HCT116 (cell line): Measurements from ENCODE around the gene SNAP29. TPM values are rescaled to one million over a fixed set of nuclear protein-coding genes. Genes with fewer than 3 reads are reported as not detected.
A peak's percentile ranks its signal among the peaks of the same experiment; 100 is the strongest.

Experiments used
- ATAC-seq: fragments of 200-7000 bp; cut with Tn5 transposase; 2 replicates; pipeline ENCODE4 v1.9.1; 2020; ENCODE audit warnings: mild to moderate bottlenecking, moderate library complexity
- BruUV-seq: library from RNA; stranded (reverse); fragments of 400-500 nt; replicated peaks from 2 replicates; lab custom pipeline; 2021; lab: Mats Ljungman, UMichigan
- CTCF ChIA-PET: fragments of 300-600 bp; sonication (Branson Sonifier 250); formaldehyde crosslinking; loops from one replicate; lab custom pipeline; 2021; ENCODE audit warnings: antibody characterized with exemption; lab: Charles Lee
- POLR2A ChIA-PET: fragments of 300-600, 350-600 bp; sonication (Branson Sonifier 250); formaldehyde crosslinking; loops from one replicate; lab custom pipeline; 2021; ENCODE audit warnings: antibody characterized with exemption; lab: Charles Lee
- RAD21 ChIA-PET, 2 experiments: fragments of 300-600 bp; sonication (Branson Sonifier 250); formaldehyde crosslinking; loops; one replicate each; lab custom pipeline; 2023; ENCODE audit warnings: low total read pairs in 2 of 2; ENCODE audit not compliant: uncharacterized antibody in 2 of 2, unreplicated experiment in 2 of 2, low non-redundant PET in 1 of 2; lab: Charles Lee
- DNase-seq: peaks from one replicate; pipeline ENCODE4 v3.0.0-alpha.2; 2010; ENCODE audit warnings: low read depth, low spot score
- H2AFZ ChIP-seq: fragments of 200-600 bp; shearing (Covaris generic), sonication (generic); 2 replicates; pipeline ENCODE4 v1.6.1; 2017; ENCODE audit warnings: low read depth, mixed run types, mixed read lengths, antibody characterized with exemption, low read length; ENCODE audit not compliant: poor library complexity, severe bottlenecking
- H3K27ac ChIP-seq: 2 replicates; pipeline ENCODE4 v1.5.1; 2012; ENCODE audit warnings: low read depth, low read length
- H3K27me3 ChIP-seq: fragments of 200-600 bp; sonication (generic); 2 replicates; pipeline ENCODE4 v1.6.1; 2016; ENCODE audit warnings: mixed run types, low read length, mixed read lengths; ENCODE audit not compliant: insufficient read depth
- H3K36me3 ChIP-seq, 2 experiments: fragments of 200-500 bp in 1 of 2; fragments of 200-600 bp in 1 of 2; sonication (Bioruptor generic) in 1 of 2; sonication (generic) in 1 of 2; 2 replicates each; pipeline versions ENCODE4 v1.5.1 to v1.6.1; 2014 to 2016; ENCODE audit warnings: low read length in 2 of 2, inconsistent platforms in 1 of 2, mixed read lengths in 1 of 2, mixed run types in 1 of 2; ENCODE audit not compliant: insufficient read depth in 2 of 2, control insufficient read depth in 1 of 2
- H3K4me1 ChIP-seq, 2 experiments: fragments of 200-600 bp in 1 of 2; sonication (generic) in 1 of 2; 2 replicates each; pipeline versions ENCODE4 v1.5.1 to v1.6.1; 2012 to 2017; ENCODE audit warnings: low read length in 2 of 2, inconsistent platforms in 1 of 2, mild to moderate bottlenecking in 1 of 2, mixed read lengths in 1 of 2, mixed run types in 1 of 2, moderate library complexity in 1 of 2; ENCODE audit not compliant: insufficient read depth in 2 of 2, control insufficient read depth in 1 of 2
- H3K4me2 ChIP-seq: fragments of 200-600 bp; sonication (generic); 2 replicates; pipeline ENCODE4 v1.6.1; 2017; ENCODE audit warnings: mixed run types, low read length, mixed read lengths
- H3K4me3 ChIP-seq, 2 experiments: fragments of 200-600 bp in 1 of 2; sonication (generic) in 1 of 2; replicated peaks in 1 of 2; 2 replicates each; pipeline ENCODE4 v1.5.1; 2011 to 2016; ENCODE audit warnings: low read length in 2 of 2, control low read depth in 1 of 2, low read depth in 1 of 2, mild to moderate bottlenecking in 1 of 2, mixed read lengths in 1 of 2, mixed run types in 1 of 2
- H3K79me2 ChIP-seq: fragments of 200-600 bp; sonication (generic); 2 replicates; pipeline ENCODE4 v1.6.1; 2017; ENCODE audit warnings: mild to moderate bottlenecking, mixed run types, low read length, moderate library complexity, mixed read lengths; ENCODE audit not compliant: insufficient read depth
- H3K9ac ChIP-seq: fragments of 200-600 bp; sonication (generic); 2 replicates; pipeline ENCODE4 v1.6.1; 2016; ENCODE audit warnings: low read length, mixed read lengths
- H3K9me2 ChIP-seq: fragments of 200-600 bp; sonication (generic), shearing (Covaris generic); 2 replicates; pipeline ENCODE4 v1.6.1; 2017; ENCODE audit warnings: mixed run types, mild to moderate bottlenecking, moderate library complexity; ENCODE audit not compliant: insufficient read depth
- H3K9me3 ChIP-seq, 2 experiments: fragments of 200-500 bp in 1 of 2; fragments of 200-600 bp in 1 of 2; sonication (Bioruptor generic) in 1 of 2; sonication (generic) in 1 of 2; 2 replicates each; pipeline ENCODE4 v1.6.1; 2014 to 2017; ENCODE audit warnings: low read length in 2 of 2, mixed read lengths in 2 of 2, inconsistent platforms in 1 of 2, low read depth in 1 of 2, mild to moderate bottlenecking in 1 of 2, mixed run types in 1 of 2, moderate library complexity in 1 of 2; ENCODE audit not compliant: control insufficient read depth in 1 of 2, insufficient read depth in 1 of 2
- H4K20me1 ChIP-seq: fragments of 200-600 bp; sonication (generic), shearing (Covaris generic); 2 replicates; pipeline ENCODE4 v1.6.1; 2017; ENCODE audit warnings: mixed run types, mild to moderate bottlenecking, moderate library complexity; ENCODE audit not compliant: insufficient read depth
- CBX3 ChIP-seq: IDR thresholded peaks from 2 replicates; pipeline ENCODE4 v1.6.1; 2012; ENCODE audit warnings: low read depth
- ELF1 ChIP-seq: IDR thresholded peaks from 2 replicates; pipeline ENCODE4 v1.6.1; 2012; ENCODE audit warnings: low read depth, borderline replicate concordance
- EZH2phosphoT487 ChIP-seq: fragments of 200-600 bp; IDR thresholded peaks from 2 replicates; pipeline ENCODE4 v1.6.1; 2018; ENCODE audit warnings: antibody characterized with exemption, borderline replicate concordance
- JUND ChIP-seq: IDR thresholded peaks from 2 replicates; pipeline ENCODE4 v1.6.1; 2012
- POLR2A ChIP-seq: IDR thresholded peaks from 2 replicates; pipeline ENCODE4 v1.7.0; 2011; ENCODE audit warnings: borderline replicate concordance; ENCODE audit not compliant: insufficient read depth, insufficient read length; ENCODE audit errors: extremely low read depth
- POLR2AphosphoS5 ChIP-seq: IDR thresholded peaks from 2 replicates; pipeline ENCODE4 v1.6.1; 2011; ENCODE audit warnings: mild to moderate bottlenecking, low read depth, low read length, moderate library complexity
- RAD21 ChIP-seq: IDR thresholded peaks from 2 replicates; pipeline ENCODE4 v1.6.1; 2012; ENCODE audit warnings: low read depth, mild to moderate bottlenecking
- SP1 ChIP-seq: IDR thresholded peaks from 2 replicates; pipeline ENCODE4 v1.6.1; 2012; ENCODE audit warnings: low read depth
- SRF ChIP-seq: IDR thresholded peaks from 2 replicates; pipeline ENCODE4 v1.6.1; 2012; ENCODE audit warnings: low read depth
- TCF7L2 ChIP-seq: IDR thresholded peaks from 2 replicates; pipeline ENCODE4 v1.7.0; 2011; ENCODE audit warnings: borderline replicate concordance, inconsistent platforms; ENCODE audit not compliant: insufficient read depth, insufficient read length; ENCODE audit errors: extremely low read depth
- ZNF274 ChIP-seq: fragments of 200-500 bp; sonication (Bioruptor generic); IDR thresholded peaks from 2 replicates; pipeline ENCODE4 v1.6.1; 2014; ENCODE audit warnings: mild to moderate bottlenecking, low read depth, low read length, inconsistent platforms
- intact Hi-C: fragments of 100-400 bp; cut with micrococcal nuclease; formaldehyde crosslinking; loops from 2 replicates; pipeline ENCODE4 v1.10.0; 2022
- total RNA-seq: library from RNA; stranded (reverse); gene quantifications from one replicate; pipeline ENCODE4 v1.2.1, GENCODE V29; 2021; ENCODE audit not compliant: unreplicated experiment
- TF ChIP-seq, protein P1 (sequence below): IDR thresholded peaks from 2 replicates; pipeline ENCODE4 v1.6.1; 2011; ENCODE audit warnings: mild to moderate bottlenecking, low read length, moderate library complexity; ENCODE audit not compliant: insufficient replicate concordance; ENCODE audit errors: extremely low read depth

Gene SNAP29
- total RNA-seq, 1 experiment from 2014 or later = 27.3 TPM

- BruUV-seq = no TSS peak
- Histone ChIP-seq H3K9ac (peak overlapping the region; percentile 70), H3K9me2 (no peaks in the 10 kb centered on the region), H3K36me3 (no peaks in the 10 kb centered on the region), H3K4me1 (peaks cover 14 to 17% of the 10 kb centered on the region in 2 experiments), H3K4me2 (peak overlapping the region; percentile 75), H3K9me3 (no peaks in the 10 kb centered on the region), H3K27me3 (no peaks in the 10 kb centered on the region), H3K27ac (no peak overlapping the region), H4K20me1 (no peaks in the 10 kb centered on the region; the same call in 1 of the 2 replicates), H2AFZ (no peak overlapping the region), H3K4me3 (peak overlapping the region; percentile 88 to 99; a peak in 3 of 4 replicates), H3K79me2 (peaks cover 59% of the 10 kb centered on the region)
- RAD21 ChIA-PET = no interaction called here
- CTCF ChIA-PET = interaction anchor here (0.6 kb wide), 1 partner anchor 28 kb away, joined by 3 read pairs; no protein-coding TSS in a partner anchor
- TF ChIP-seq TCF7L2 = no peak
- no peak for TF ChIP-seq POLR2A
- no peak for TF ChIP-seq RAD21
- TF ChIP-seq SRF = no peak
- no peak for TF ChIP-seq SP1
- no peak for TF ChIP-seq CBX3
- no peak for TF ChIP-seq JUND
- no peak for TF ChIP-seq ELF1
- TF ChIP-seq POLR2AphosphoS5 = no peak
- POLR2A ChIA-PET = no interaction called here
- DNase-seq (no peak), ATAC-seq (no peak)
- intact Hi-C loops = no loop called here
Measured at GRCh38 chr22:20857247-20857643, 1.6 kb upstream of the SNAP29 start.

DNA sequence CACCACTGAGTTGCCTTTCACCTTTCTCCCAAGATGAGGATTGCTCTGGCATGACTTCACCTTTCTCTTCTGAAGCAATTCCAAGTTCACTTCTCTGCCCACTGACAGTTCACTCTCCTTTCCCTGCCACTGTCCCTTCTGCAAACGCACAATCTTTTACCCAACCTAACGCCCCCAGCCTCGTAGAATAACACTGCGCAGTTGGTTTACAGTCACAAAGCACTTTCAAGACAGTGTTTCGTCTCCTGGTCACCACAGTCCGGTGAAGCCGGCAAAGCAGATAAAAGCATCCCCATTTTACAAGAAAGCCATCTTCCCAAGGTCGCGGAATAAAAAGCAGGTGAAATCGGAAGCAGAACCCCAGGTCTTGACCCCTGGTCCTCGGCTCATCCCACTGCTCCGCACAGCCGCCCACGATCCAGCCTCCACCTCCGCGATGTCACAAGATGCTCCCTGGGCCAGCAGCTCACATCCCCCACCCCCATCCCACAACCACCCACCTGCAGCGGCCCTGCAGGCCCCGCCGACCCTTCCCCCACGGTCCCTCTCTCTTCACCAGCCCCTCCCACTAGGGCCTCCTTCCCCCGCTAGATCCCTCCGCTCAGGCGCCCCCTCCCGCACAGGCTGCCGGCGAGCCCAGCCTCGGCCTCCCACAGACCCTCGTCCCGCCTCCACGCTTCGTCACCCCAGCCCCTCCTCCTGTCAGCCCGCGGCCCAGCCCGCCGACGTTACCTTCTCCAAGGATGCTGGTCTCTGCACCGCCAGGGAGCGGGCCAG, 781 bp upstream of the SNAP29 start:
- Histone ChIP-seq H3K79me2 (peaks cover 51% of the 10 kb centered on the region), H3K27ac (peak overlapping the region; percentile 80), H2AFZ (no peak overlapping the region), H3K36me3 (0 out of 4 replicates have a peak, but pooled peaks cover 0 to 5% of the 10 kb centered on the region in 2 experiments), H4K20me1 (no peaks in the 10 kb centered on the region; the same call in 1 of the 2 replicates), H3K4me2 (peak overlapping the region; percentile 75), H3K9me2 (no peaks in the 10 kb centered on the region), H3K9ac (peak overlapping the region; percentile 70), H3K4me1 (peaks cover 14 to 17% of the 10 kb centered on the region in 2 experiments), H3K9me3 (no peaks in the 10 kb centered on the region), H3K27me3 (no peaks in the 10 kb centered on the region), H3K4me3 (peak overlapping the region; percentile 88 to 99)
- ATAC-seq (peak; percentile 79), DNase-seq (peak; percentile 64)
- RAD21 ChIA-PET = no interaction called here
- TSS peak; percentile 62 for BruUV-seq
- CTCF ChIA-PET = no interaction called here
- intact Hi-C loops = no loop called here
- TF ChIP-seq ELF1 (no peak), CBX3 (no peak), POLR2A (no peak), ZNF274 (no peak), EZH2phosphoT487 (no peak)
- TF ChIP-seq, protein P1, sequence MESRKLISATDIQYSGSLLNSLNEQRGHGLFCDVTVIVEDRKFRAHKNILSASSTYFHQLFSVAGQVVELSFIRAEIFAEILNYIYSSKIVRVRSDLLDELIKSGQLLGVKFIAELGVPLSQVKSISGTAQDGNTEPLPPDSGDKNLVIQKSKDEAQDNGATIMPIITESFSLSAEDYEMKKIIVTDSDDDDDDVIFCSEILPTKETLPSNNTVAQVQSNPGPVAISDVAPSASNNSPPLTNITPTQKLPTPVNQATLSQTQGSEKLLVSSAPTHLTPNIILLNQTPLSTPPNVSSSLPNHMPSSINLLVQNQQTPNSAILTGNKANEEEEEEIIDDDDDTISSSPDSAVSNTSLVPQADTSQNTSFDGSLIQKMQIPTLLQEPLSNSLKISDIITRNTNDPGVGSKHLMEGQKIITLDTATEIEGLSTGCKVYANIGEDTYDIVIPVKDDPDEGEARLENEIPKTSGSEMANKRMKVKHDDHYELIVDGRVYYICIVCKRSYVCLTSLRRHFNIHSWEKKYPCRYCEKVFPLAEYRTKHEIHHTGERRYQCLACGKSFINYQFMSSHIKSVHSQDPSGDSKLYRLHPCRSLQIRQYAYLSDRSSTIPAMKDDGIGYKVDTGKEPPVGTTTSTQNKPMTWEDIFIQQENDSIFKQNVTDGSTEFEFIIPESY = no peak
- POLR2A ChIA-PET = no interaction called here
